ENCODE measurements around the gene ADGRE2. TPM values are rescaled to one million over a fixed set of nuclear protein-coding genes. Genes with fewer than 3 reads are reported as not detected.

ADGRE2 gene
- total RNA-seq, 1 experiment from 2014 or later, result 4.2 TPM

- ChIA-PET CTCF (no interaction called here), POLR2A (ENCODE audit: unreplicated experiment) (no interaction called here)
- Histone ChIP-seq H2AFZ (ENCODE audit: low read length) (no peak overlapping the region), H3F3A (ENCODE audit: low read length, unreplicated experiment) (no peaks in the 10 kb centered on the region), H3K4me1 (ENCODE audit: insufficient read depth, low read length) (no peaks in the 10 kb centered on the region), H3K4me2 (ENCODE audit: low read length) (no peak overlapping the region), H3K9me2 (replicated peaks; ENCODE audit: low read length) (no peaks in the 10 kb centered on the region), H3K9me3 (ENCODE audit: low read length) (peaks cover 34% of the 10 kb centered on the region), H3K4me3 (ENCODE audit: low read length) (no peak overlapping the region), H3K9ac (ENCODE audit: low read length) (no peak overlapping the region), H3K27ac (ENCODE audit: low read length) (no peak overlapping the region), H4K20me1 (ENCODE audit: low read length) (no peaks in the 10 kb centered on the region), H3K27me3 (ENCODE audit: low read length) (no peaks in the 10 kb centered on the region), H3K36me3 (ENCODE audit: low read depth, low read length) (peaks cover 28% of the 10 kb centered on the region), H3K79me2 (ENCODE audit: low read length) (no peaks in the 10 kb centered on the region)
- no peak for TF ChIP-seq EZH2phosphoT487 (IDR thresholded peaks at IDR 0.05; ENCODE audit: borderline replicate concordance, low read length)
- no peak for TF ChIP-seq CTCF (conservative IDR thresholded peaks at IDR 0.05; ENCODE audit: low read depth, low read length)
- TF ChIP-seq EZH2 (IDR thresholded peaks at IDR 0.05; ENCODE audit: low read length, unreplicated experiment), result no peak
- DNase-seq, result no peak
- no peak for ATAC-seq
- no TSS peak for BruUV-seq (replicated peaks)
- intact Hi-C loops (cut with micrococcal nuclease), result no loop called here
These were observed 56.2 kb downstream of the ADGRE2 start for GRCh38 chr19:14722127-14722526.

- peaks cover 39% of the 10 kb centered on the region for H3K36me3 ChIP-seq (ENCODE audit: low read depth, low read length)
- ATAC-seq (no peak), DNase-seq (no peak)
- H3F3A ChIP-seq (ENCODE audit: low read length, unreplicated experiment), result no peaks in the 10 kb centered on the region
- no peaks in the 10 kb centered on the region for H4K20me1 ChIP-seq (ENCODE audit: low read length)
- no peaks in the 10 kb centered on the region for H3K4me1 ChIP-seq (ENCODE audit: insufficient read depth, low read length)
- ChIA-PET CTCF (no interaction called here), POLR2A (ENCODE audit: unreplicated experiment) (no interaction called here)
- intact Hi-C loops (cut with micrococcal nuclease), result no loop called here
- BruUV-seq (replicated peaks), result no TSS peak
- no peaks in the 10 kb centered on the region for H3K79me2 ChIP-seq (ENCODE audit: low read length)
- no peaks in the 10 kb centered on the region for H3K9me2 ChIP-seq (replicated peaks; ENCODE audit: low read length)
- H3K4me3 ChIP-seq (ENCODE audit: low read length), result no peak overlapping the region
- H3K9me3 ChIP-seq (ENCODE audit: low read length), result peaks cover 39% of the 10 kb centered on the region
- no peak for TF ChIP-seq EZH2 (IDR thresholded peaks at IDR 0.05; ENCODE audit: low read length, unreplicated experiment)
- TF ChIP-seq EZH2phosphoT487 (IDR thresholded peaks at IDR 0.05; ENCODE audit: borderline replicate concordance, low read length), result no peak
- TF ChIP-seq CTCF (conservative IDR thresholded peaks at IDR 0.05; ENCODE audit: low read depth, low read length), result no peak
- no peak overlapping the region for H2AFZ ChIP-seq (ENCODE audit: low read length)
- no peak overlapping the region for H3K27ac ChIP-seq (ENCODE audit: low read length)
- no peak overlapping the region for H3K9ac ChIP-seq (ENCODE audit: low read length)
- H3K4me2 ChIP-seq (ENCODE audit: low read length), result no peak overlapping the region
- H3K27me3 ChIP-seq (ENCODE audit: low read length), result no peaks in the 10 kb centered on the region
These were observed 59.2 kb downstream of the ADGRE2 start for GRCh38 chr19:14719162-14719561.

GRCh38 chr19:14718522-14719116, 59.7 kb downstream of the ADGRE2 start:
- BruUV-seq (replicated peaks), result no TSS peak
- no peak overlapping the region for H3K4me3 ChIP-seq (ENCODE audit: low read length)
- H3K4me1 ChIP-seq (ENCODE audit: insufficient read depth, low read length), result no peaks in the 10 kb centered on the region
- DNase-seq (no peak), ATAC-seq (no peak)
- H3K9me2 ChIP-seq (replicated peaks; ENCODE audit: low read length), result no peaks in the 10 kb centered on the region
- H3K9me3 ChIP-seq (ENCODE audit: low read length), result peaks cover 39% of the 10 kb centered on the region
- intact Hi-C loops (cut with micrococcal nuclease), result no loop called here
- H3K4me2 ChIP-seq (ENCODE audit: low read length), result no peak overlapping the region
- ChIA-PET CTCF (no interaction called here), POLR2A (ENCODE audit: unreplicated experiment) (no interaction called here)
- H4K20me1 ChIP-seq (ENCODE audit: low read length), result no peaks in the 10 kb centered on the region
- H3F3A ChIP-seq (ENCODE audit: low read length, unreplicated experiment), result no peaks in the 10 kb centered on the region
- H3K36me3 ChIP-seq (ENCODE audit: low read depth, low read length), result peaks cover 39% of the 10 kb centered on the region
- no peak overlapping the region for H2AFZ ChIP-seq (ENCODE audit: low read length)
- no peak overlapping the region for H3K27ac ChIP-seq (ENCODE audit: low read length)
- no peaks in the 10 kb centered on the region for H3K27me3 ChIP-seq (ENCODE audit: low read length)
- H3K79me2 ChIP-seq (ENCODE audit: low read length), result no peaks in the 10 kb centered on the region
- H3K9ac ChIP-seq (ENCODE audit: low read length), result no peak overlapping the region
- no peak for TF ChIP-seq CTCF (conservative IDR thresholded peaks at IDR 0.05; ENCODE audit: low read depth, low read length)

Measured in PC-3 (cell line).